ENCODE measurements around the gene PYCR2.
"Not testable (repeated sequence)": the region's sequence is repeated elsewhere in the genome, so short reads cannot be mapped to it uniquely, and the experiment has no call there.

- TF ChIP-seq CTCF (IDR thresholded peaks at IDR 0.05; ENCODE audit: insufficient read depth, low read length); GABPA (IDR thresholded peaks at IDR 0.05; ENCODE audit: low read depth); POLR2AphosphoS5 (IDR thresholded peaks at IDR 0.05; ENCODE audit: low read depth); REST (IDR thresholded peaks at IDR 0.05; ENCODE audit: insufficient replicate concordance, low read depth): not testable (repeated sequence)
Observed at GRCh38 chr1:225936086-225936485, 12.0 kb upstream of the PYCR2 start.
